D721Med (cell line): ENCODE results near the gene NHERF1.

Experiments used
- DNase-seq: peaks from one replicate; pipeline ENCODE4 v3.0.0; 2011; ENCODE audit warnings: low spot score; ENCODE audit not compliant: insufficient read length
- FAIRE-seq: peaks from 2 replicates; lab custom pipeline; 2011; peaks lifted over from hg19 to GRCh38; lab: Jason Lieb, UNC
- TF ChIP-seq, protein P1 (sequence below): IDR thresholded peaks from 2 replicates; pipeline ENCODE4 v1.5.1; 2012; ENCODE audit warnings: mild to moderate bottlenecking, control low read depth; ENCODE audit not compliant: insufficient read depth; ENCODE audit errors: missing control alignments

The NHERF1 gene

DNA sequence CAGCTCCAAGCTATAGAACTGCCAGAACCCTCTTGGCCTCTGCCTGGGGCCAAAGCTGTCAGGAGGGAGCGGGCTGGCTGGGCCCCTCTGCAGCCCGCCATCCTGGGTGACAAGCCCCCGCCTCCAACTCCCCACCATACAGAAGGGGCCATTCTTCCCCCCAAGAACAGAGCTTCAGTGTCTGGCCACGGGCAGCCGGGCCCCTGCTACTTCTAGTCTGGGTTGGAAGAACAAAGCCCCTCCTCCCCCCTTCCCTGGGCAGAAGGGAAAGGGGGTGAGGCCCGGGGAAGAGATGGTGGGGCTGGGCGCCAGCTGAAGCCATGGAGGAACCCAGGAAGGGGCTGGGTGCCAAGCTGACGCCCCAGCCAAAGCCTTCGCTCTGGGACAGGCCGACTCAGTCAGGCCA, 18.7 kb downstream of the NHERF1 start:
- FAIRE-seq (no peak), DNase-seq (no peak)
- TF ChIP-seq, protein P1, sequence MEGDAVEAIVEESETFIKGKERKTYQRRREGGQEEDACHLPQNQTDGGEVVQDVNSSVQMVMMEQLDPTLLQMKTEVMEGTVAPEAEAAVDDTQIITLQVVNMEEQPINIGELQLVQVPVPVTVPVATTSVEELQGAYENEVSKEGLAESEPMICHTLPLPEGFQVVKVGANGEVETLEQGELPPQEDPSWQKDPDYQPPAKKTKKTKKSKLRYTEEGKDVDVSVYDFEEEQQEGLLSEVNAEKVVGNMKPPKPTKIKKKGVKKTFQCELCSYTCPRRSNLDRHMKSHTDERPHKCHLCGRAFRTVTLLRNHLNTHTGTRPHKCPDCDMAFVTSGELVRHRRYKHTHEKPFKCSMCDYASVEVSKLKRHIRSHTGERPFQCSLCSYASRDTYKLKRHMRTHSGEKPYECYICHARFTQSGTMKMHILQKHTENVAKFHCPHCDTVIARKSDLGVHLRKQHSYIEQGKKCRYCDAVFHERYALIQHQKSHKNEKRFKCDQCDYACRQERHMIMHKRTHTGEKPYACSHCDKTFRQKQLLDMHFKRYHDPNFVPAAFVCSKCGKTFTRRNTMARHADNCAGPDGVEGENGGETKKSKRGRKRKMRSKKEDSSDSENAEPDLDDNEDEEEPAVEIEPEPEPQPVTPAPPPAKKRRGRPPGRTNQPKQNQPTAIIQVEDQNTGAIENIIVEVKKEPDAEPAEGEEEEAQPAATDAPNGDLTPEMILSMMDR, result no peak

DNA sequence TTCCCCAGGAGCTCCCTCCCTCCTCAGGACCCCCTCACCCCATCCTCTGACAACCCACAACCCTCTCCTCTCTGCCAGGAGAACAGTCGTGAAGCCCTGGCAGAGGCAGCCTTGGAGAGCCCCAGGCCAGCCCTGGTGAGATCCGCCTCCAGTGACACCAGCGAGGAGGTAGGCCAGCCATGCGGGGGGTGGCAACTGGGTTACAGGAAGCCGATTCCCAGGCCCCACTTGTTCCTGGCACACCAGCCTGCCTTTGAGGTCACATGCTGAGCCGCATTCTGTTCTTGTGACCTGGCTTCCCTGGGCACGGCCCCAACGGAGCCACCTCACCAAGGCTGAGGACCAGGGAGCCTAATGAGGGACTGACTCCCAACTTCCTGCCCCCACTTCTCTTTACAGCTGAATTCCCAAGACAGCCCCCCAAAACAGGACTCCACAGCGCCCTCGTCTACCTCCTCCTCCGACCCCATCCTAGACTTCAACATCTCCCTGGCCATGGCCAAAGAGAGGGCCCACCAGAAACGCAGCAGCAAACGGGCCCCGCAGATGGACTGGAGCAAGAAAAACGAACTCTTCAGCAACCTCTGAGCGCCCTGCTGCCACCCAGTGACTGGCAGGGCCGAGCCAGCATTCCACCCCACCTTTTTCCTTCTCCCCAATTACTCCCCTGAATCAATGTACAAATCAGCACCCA, 19.8 kb downstream of the NHERF1 start:
- DNase-seq (no peak), FAIRE-seq (no peak)
- TF ChIP-seq, protein P1, result no peak

DNA sequence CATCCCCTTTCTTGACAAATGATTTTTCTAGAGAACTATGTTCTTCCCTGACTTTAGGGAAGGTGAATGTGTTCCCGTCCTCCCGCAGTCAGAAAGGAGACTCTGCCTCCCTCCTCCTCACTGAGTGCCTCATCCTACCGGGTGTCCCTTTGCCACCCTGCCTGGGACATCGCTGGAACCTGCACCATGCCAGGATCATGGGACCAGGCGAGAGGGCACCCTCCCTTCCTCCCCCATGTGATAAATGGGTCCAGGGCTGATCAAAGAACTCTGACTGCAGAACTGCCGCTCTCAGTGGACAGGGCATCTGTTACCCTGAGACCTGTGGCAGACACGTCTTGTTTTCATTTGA, 20.3 kb downstream of the NHERF1 start:
- TF ChIP-seq, protein P1, result no peak
- DNase-seq, result no peak
- FAIRE-seq, result no peak

DNA sequence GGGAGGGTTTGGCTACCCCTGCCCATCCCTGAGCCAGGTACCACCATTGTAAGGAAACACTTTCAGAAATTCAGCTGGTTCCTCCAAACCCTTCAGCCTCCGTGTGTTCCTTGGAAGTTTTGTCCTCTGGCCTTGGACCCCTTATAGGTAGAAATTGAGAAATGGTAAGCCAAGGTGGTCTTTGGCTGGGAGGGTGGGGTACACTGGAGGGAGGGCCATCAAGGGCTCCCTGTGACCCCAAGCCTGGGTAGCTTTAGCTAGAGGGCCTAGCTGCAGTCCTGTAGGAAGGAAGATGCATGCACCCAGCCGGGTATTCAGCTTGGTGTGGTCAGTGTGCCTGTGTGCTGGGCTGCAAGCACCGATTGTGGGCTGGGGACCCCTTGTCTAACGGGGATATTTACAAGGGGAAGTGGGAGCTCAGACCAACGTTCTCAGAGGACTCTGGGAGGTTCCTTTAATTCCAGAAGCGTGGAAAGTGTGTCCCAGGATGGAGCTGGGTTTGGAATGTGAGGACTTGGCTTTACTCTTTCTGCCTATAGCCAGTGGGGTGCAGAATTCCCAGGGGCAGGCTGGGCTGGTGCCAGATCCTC, 20.9 kb downstream of the NHERF1 start:
- FAIRE-seq, result no peak
- TF ChIP-seq, protein P1, result no peak
- DNase-seq, result no peak

DNA sequence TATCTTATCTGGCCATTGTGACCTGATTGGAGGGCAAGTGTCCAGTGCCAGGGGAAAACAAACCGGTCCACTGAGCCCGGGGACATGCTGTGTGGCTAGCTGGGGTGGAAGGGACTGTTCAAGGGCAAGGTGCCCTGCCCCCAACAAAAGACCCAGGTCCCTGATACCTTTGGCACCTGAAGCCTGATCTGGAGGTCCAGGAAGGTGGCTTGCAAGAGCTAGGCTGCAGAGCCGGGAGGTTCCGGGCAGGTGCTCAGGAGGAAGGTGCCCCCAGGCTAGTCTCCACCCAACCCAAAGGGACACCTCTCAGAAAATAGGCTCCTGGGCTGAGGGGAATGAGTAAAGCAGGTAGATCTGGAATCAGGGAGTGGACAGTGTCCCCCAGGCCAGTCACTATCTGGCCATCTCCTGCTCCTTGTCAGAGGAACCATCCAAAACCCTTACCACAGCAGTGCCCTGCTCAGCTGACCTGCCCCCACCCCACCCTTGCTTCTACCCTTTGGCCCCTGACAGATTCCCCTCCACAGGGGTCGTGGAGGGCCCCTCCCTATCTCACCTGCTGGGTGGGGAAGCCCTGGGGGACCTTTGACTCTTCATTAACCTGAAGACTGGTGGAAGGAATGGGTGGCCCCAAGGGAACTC, 21.5 kb downstream of the NHERF1 start:
- FAIRE-seq (no peak), DNase-seq (no peak)
- TF ChIP-seq, protein P1, result no peak

DNA sequence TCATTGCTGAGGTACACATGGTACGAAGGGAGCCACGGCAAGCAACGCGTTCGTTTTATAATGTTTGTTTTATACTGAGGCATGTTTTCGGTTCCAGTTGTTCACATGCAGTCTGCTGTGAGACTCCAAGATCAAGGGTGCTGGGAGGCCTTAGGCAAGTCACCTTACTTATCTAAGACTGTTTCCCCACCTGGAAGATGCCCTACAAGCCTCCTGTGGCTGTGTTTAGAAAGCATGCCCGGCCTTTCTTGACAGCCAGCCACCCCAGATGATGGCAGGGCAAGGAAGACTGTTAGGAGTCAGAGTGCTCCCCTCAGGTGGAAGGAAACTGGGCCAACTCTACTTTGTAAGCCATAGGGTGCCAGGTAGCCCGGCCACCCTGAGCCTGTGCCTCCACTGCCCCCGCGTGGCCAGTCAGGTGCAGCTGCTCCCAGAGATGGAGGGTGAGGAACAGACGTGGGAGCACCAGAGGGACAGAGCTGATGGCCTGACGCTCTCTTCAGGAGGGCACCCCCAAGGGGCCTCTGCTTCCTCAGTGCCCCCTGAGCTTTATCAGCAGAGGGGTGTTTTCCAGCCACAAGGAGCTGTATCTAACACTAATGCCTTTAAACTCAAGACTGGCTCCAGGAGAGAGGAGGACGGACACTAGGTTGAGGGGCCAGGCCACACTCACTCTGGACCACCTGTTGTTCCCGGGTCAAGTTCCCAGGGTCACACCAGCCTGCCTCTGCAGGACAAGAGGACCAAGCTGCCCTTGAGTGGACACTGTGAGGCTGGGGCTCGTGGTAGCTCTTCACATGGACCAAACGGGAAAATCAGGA, 22.3 kb downstream of the NHERF1 start:
- TF ChIP-seq, protein P1, result peak; percentile 91
- DNase-seq (peak; percentile 83), FAIRE-seq (no peak)
